HL-60 (cell line): Measurements from ENCODE around the gene ECE2.

Source experiments
- DNase-seq, 2 experiments: peaks; one replicate each; pipeline ENCODE4 v3.0.0-alpha.2; 2010 to 2020; ENCODE audit warnings: low read depth in 1 of 2, low spot score in 1 of 2
- H3K27ac ChIP-seq: fragments of 250-450 bp; sonication (Bioruptor Pico); replicated peaks from 2 replicates; pipeline ENCODE4 v1.5.1; 2020; ENCODE audit warnings: mild to moderate bottlenecking, moderate library complexity
- H3K27me3 ChIP-seq: fragments of 250-450 bp; sonication (Bioruptor Pico); 2 replicates; pipeline ENCODE4 v1.5.1; 2021; ENCODE audit warnings: mild to moderate bottlenecking, moderate library complexity; ENCODE audit not compliant: insufficient read depth, poor library complexity, severe bottlenecking
- H3K4me3 ChIP-seq: replicated peaks from 2 replicates; pipeline ENCODE4 v1.5.1; 2011; ENCODE audit warnings: mild to moderate bottlenecking, control low read depth, low read length; ENCODE audit not compliant: insufficient read depth
- GABPA ChIP-seq: IDR thresholded peaks from 2 replicates; pipeline ENCODE4 v1.6.1; 2012; ENCODE audit warnings: low read depth
- POLR2AphosphoS5 ChIP-seq: IDR thresholded peaks from 2 replicates; pipeline ENCODE4 v1.6.1; 2012; ENCODE audit warnings: low read depth
- SPI1 ChIP-seq: IDR thresholded peaks from 2 replicates; pipeline ENCODE4 v1.6.1; 2012; ENCODE audit warnings: low read depth, mild to moderate bottlenecking, borderline replicate concordance
- TF ChIP-seq, protein P1 (sequence below): IDR thresholded peaks from one replicate; pipeline ENCODE4 v1.5.1; 2011; ENCODE audit warnings: low read length, control low read depth, inconsistent platforms; ENCODE audit not compliant: insufficient read depth
- TF ChIP-seq, protein P2 (sequence below): IDR thresholded peaks from 2 replicates; pipeline ENCODE4 v1.6.1; 2012; ENCODE audit warnings: low read depth; ENCODE audit not compliant: insufficient replicate concordance

The ECE2 gene

DNA sequence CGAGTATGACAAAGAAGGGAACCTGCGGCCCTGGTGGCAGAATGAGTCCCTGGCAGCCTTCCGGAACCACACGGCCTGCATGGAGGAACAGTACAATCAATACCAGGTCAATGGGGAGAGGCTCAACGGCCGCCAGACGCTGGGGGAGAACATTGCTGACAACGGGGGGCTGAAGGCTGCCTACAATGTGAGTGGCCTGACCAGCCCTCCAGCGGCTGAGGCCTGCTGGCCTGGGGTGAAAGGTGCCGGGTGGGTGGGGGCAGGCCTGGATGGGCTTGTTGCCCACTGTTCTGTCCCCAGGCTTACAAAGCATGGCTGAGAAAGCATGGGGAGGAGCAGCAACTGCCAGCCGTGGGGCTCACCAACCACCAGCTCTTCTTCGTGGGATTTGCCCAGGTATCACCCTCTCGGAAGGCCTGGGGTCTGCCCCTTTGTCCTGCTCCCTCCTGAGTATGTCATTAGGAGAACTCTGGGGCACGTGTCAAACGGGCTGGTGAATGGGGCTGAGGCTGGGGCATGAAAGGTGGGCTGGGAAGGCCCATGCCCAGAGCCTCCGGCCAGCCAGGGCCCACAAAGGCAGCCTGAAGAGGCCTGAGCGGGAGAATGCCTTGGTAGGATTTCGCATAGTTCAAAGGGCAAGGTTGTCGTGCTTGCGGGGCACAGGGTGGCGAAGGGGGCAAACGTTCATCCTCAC is 15.4 kb downstream of the ECE2 start:
- no peak overlapping the region for H3K27ac ChIP-seq
- DNase-seq, result no peak
- peaks cover 4% of the 10 kb centered on the region for H3K27me3 ChIP-seq
- TF ChIP-seq, protein P1, sequence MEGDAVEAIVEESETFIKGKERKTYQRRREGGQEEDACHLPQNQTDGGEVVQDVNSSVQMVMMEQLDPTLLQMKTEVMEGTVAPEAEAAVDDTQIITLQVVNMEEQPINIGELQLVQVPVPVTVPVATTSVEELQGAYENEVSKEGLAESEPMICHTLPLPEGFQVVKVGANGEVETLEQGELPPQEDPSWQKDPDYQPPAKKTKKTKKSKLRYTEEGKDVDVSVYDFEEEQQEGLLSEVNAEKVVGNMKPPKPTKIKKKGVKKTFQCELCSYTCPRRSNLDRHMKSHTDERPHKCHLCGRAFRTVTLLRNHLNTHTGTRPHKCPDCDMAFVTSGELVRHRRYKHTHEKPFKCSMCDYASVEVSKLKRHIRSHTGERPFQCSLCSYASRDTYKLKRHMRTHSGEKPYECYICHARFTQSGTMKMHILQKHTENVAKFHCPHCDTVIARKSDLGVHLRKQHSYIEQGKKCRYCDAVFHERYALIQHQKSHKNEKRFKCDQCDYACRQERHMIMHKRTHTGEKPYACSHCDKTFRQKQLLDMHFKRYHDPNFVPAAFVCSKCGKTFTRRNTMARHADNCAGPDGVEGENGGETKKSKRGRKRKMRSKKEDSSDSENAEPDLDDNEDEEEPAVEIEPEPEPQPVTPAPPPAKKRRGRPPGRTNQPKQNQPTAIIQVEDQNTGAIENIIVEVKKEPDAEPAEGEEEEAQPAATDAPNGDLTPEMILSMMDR, result no peak
- TF ChIP-seq POLR2AphosphoS5 (no peak), GABPA (no peak), SPI1 (no peak)
- TF ChIP-seq, protein P2, sequence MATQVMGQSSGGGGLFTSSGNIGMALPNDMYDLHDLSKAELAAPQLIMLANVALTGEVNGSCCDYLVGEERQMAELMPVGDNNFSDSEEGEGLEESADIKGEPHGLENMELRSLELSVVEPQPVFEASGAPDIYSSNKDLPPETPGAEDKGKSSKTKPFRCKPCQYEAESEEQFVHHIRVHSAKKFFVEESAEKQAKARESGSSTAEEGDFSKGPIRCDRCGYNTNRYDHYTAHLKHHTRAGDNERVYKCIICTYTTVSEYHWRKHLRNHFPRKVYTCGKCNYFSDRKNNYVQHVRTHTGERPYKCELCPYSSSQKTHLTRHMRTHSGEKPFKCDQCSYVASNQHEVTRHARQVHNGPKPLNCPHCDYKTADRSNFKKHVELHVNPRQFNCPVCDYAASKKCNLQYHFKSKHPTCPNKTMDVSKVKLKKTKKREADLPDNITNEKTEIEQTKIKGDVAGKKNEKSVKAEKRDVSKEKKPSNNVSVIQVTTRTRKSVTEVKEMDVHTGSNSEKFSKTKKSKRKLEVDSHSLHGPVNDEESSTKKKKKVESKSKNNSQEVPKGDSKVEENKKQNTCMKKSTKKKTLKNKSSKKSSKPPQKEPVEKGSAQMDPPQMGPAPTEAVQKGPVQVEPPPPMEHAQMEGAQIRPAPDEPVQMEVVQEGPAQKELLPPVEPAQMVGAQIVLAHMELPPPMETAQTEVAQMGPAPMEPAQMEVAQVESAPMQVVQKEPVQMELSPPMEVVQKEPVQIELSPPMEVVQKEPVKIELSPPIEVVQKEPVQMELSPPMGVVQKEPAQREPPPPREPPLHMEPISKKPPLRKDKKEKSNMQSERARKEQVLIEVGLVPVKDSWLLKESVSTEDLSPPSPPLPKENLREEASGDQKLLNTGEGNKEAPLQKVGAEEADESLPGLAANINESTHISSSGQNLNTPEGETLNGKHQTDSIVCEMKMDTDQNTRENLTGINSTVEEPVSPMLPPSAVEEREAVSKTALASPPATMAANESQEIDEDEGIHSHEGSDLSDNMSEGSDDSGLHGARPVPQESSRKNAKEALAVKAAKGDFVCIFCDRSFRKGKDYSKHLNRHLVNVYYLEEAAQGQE, result no peak
- H3K4me3 ChIP-seq, result no peak overlapping the region

DNA sequence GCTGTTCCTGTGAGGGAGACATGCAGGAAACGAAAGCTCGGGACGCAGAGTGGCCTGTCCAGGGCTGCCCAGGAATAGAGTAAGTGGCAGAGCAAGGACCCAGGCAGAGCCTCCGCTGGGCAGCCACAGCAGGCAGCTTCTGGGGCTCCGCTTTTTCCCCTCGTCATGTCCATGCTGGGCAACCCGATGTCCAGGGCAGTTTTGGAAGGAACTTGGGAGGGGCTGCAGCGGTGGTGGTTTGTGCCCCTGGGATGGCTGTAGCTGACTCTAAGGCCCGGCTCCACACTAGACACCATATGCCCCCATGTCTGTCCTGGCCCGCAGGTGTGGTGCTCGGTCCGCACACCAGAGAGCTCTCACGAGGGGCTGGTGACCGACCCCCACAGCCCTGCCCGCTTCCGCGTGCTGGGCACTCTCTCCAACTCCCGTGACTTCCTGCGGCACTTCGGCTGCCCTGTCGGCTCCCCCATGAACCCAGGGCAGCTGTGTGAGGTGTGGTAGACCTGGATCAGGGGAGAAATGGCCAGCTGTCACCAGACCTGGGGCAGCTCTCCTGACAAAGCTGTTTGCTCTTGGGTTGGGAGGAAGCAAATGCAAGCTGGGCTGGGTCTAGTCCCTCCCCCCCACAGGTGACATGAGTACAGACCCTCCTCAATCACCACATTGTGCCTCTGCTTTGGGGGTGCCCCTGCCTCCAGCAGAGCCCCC is 16.1 kb downstream of the ECE2 start:
- TF ChIP-seq SPI1 (no peak), POLR2AphosphoS5 (no peak), GABPA (no peak)
- TF ChIP-seq, protein P2, result no peak
- TF ChIP-seq, protein P1, result no peak
- no peak for DNase-seq
- peaks cover 4% of the 10 kb centered on the region for H3K27me3 ChIP-seq
- no peak overlapping the region for H3K27ac ChIP-seq
- H3K4me3 ChIP-seq, result no peak overlapping the region

DNA sequence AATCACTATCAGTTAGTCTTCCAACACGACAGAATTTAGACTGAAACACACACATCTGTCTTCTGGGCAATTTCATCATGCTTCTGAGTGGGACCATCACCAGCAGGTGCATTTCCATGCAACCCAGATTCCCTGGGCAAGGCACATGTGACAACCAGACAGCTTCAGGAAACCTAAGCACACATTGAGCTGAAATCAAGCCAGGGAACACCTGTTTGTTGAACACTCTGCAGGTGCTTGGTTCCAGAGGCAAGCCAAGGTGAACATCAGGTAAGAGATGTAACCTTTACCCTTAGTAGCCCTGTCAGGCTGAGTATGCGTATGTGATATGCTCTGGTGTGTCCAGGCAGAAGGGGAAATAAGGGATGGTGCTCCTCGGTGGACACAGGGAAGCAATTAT is 19.9 kb downstream of the ECE2 start:
- DNase-seq, result no peak
- Histone ChIP-seq H3K4me3 (no peak overlapping the region), H3K27ac (no peak overlapping the region), H3K27me3 (no peaks in the 10 kb centered on the region)
- TF ChIP-seq, protein P1, result no peak
- TF ChIP-seq, protein P2, result no peak
- TF ChIP-seq GABPA (no peak), POLR2AphosphoS5 (no peak), SPI1 (no peak)
